Measurements from ENCODE around the gene LUM.
A peak's percentile ranks its signal among the peaks of the same experiment; 100 is the strongest.

LUM gene

GRCh38 chr12:91111366-91112325 lies at the start of gene LUM:
Gene LUM (minus strand): TSS chr12:91111494. CDS start chr12:91108979, 2,515 bp downstream.
- DNase-seq, result peak in 1 of 42 donors; percentile 1
- intact Hi-C loops (cut with DNase I), result no loop called here

DNA sequence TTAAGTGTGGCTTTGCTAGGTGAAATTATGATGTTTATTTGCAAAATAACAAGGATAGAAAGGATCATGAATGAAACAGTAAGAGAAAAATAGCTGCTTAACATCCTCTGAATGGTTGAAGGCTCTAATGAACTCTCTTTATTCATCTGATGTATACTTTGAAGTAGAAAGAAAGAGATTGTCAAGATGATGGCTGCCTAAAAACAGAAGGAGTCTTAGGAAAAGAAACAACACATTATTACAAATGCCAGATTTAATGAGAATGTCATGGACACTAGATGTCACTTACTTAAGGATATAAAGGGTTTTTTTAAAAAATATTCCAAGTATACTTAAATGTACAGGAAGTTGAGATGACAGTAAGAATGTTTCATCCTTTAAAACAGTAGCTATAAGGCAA lies 49.7 kb upstream of the LUM start:
- intact Hi-C loops (cut with DNase I), result no loop called here
- no peak for DNase-seq

- DNase-seq, result no peak
- intact Hi-C loops (cut with DNase I), result no loop called here
Measured at GRCh38 chr12:91155990-91156389, 44.7 kb upstream of the LUM start.

- intact Hi-C loops (cut with DNase I), result no loop called here
- DNase-seq, result no peak
Measured at GRCh38 chr12:91154131-91154530, 42.8 kb upstream of the LUM start.

GRCh38 chr12:91144053-91144452 lies 32.8 kb upstream of the LUM start:
- no peak for DNase-seq
- intact Hi-C loops (cut with DNase I), result no loop called here

- no peak for DNase-seq
- intact Hi-C loops (cut with DNase I), result no loop called here
Measured at GRCh38 chr12:91143206-91143605, 31.9 kb upstream of the LUM start.

- intact Hi-C loops (cut with DNase I), result no loop called here
- no peak for DNase-seq
Measured at GRCh38 chr12:91142221-91142631, 30.9 kb upstream of the LUM start.

DNA sequence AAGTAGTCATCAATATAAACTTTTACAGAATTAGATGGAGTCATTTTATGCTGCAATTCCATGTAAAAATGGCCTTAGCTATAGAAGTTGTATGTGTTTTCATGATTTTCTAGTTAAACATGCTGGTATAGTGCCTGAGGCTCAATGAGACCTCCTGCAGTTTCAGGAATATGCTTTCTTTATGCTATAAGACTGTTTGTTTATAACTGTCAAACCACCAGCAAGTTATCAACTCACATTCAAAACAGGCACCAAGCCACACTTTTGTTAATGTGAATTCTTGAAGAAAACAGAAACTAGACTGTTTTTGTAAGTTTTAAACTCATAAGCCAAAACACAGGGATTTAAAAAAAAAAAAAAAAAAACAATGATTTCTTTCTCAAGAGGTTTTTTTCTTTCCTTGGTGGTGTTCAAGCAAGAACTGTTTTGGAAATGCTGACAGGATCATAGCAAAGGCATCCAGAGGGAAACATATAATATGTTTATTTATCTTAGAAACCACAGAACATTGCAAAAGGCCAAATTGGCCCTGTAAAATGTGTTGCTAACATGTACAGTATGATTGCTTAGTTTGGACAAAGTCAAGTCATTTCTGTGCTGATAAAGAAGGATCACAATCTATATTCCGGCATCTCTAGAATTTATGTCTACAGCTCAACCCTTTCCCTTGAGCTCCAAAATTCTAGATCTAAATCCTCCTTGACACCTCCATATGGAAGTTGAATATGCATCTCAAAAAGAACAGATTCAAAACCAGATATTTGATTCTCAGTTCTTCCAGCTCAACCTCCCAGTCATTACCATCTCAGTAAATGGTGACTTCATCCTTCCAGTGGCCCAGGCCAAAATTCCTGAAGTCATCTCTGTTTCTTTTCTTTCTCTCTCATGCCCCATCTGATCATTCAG lies 29.0 kb upstream of the LUM start:
- intact Hi-C loops (cut with DNase I), result no loop called here
- DNase-seq, result no peak

DNA sequence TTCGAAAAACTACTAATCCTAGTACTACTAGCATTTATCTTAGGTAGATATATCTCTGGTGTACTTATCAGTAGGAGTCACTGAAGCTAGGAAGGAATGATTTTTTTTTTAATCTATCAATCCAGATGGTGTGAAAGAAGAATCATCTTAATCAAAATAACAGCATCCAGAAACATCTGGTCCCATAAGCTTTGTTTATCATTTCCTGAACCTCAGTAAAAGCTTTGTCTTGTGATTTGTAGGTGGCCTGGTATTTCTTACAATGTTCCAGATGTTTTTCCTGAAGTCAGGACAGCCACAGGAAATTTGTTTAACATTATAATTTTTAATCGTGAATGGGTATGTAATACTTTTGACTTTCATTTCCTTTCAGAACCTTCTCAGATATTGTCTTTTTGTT lies 28.0 kb upstream of the LUM start:
- intact Hi-C loops (cut with DNase I), result no loop called here
- DNase-seq, result no peak

- intact Hi-C loops (cut with DNase I), result no loop called here
- DNase-seq, result no peak
Measured at GRCh38 chr12:91138337-91138920, 27.1 kb upstream of the LUM start.

DNA sequence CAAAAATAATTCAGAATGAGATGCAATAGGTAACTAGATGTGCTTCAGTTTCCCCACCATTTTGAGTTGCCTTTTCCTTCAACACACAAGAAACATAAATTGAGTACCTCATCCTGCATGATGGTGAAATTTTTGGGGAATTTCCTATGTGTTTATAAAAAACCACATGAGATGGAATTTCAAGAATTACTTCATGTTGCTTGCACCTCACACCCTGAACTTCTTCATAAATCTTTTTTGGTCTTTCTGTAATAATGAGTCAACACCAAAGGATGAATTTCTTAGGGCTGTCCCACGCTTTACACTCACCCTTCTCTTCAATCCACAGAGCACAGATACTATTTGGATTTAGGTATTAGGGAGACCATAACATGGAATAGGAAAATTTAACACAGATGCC lies 22.6 kb upstream of the LUM start:
- DNase-seq, result no peak
- intact Hi-C loops (cut with DNase I), result no loop called here

DNA sequence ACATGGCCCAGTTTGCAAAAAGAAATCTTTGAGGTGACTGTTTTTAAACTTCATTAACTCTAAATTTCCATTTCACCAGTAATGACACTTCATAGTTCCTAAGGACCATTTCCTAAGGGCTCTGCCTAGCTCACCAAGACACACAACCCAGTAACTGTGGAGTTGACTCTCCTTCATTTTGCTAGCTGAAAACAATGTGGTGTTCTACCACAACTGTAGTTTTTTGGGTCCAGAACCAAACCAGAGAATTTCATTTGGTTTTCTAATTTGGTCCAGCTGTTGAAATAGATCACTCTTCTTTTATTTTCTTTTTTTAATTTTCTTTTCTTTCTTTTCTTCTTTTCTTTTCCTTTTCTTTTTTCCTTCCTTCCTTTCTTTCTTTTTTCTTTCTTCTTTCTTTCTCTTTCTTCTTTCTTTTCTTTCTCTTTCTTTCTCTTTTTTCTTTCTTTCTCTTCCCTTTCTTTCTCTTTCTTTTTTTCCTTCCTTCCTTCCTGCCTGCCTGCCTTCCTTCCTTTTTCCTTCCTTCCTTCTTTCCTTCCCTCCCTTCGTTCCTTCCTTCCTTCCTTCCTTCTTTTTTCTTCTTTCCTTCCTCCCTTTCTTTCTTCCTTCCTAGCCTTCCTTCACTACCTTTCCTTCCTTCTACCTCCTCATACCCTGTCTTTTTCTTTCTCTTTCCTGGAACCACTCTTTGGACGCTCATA lies 18.5 kb upstream of the LUM start:
- intact Hi-C loops (cut with DNase I), result no loop called here
- DNase-seq, result no peak

DNA sequence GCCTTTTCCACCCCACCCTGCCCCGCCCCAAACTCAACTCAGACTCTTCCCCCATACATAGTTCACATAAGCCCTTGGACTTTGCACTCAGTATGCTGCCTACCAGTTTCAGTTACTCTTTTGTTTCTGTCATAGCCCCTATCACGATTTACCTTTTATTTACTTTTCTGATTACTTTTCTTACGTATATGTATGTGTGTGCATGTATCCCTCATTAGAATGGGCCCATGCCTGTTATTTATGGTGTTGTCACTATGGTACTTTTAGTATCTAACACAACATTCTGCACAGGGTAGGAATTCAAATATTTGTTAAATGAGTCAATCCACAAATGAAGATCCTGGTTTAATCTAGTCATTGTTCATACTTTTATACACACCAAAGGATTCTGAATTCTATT lies 16.5 kb upstream of the LUM start:
- no peak for DNase-seq
- intact Hi-C loops (cut with DNase I), result no loop called here

DNA sequence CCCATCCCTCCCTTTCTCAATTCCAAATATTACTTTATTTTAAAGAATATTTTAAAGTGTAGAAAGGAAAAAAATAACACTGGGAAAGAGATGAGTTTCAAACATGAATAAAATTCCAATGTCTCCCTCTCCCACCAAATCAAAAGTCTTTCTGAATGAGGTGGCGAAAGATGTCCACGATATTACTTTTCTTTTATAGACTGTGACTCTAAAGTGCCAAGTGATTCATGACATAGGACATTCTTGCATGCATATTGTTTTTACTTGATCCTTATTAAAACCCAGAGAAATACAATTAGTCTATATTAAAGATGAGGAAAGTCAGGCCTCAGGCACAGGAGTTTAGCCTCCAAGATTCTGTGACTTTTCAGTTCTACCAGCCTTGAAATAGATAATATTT lies 16.0 kb upstream of the LUM start:
- intact Hi-C loops (cut with DNase I), result no loop called here
- DNase-seq, result no peak

DNA sequence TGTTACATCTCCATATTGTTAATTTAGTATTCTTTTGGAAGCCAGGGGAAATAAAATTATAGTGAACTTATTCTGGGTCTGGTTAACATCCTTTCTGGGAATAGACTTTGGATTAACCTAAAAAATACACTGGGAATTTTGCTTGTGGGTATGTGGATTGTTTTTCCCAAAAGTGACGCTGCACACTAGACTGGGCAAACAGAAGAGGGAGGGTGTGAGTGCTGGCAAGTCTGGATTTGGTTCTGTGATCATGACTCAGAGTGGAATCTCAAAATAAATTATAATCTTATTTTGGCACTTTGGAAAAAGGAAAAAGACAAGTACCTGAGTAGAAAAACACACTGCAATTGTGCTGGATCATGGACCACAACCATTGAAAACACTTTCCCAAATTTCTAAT lies 15.2 kb upstream of the LUM start:
- intact Hi-C loops (cut with DNase I), result no loop called here
- DNase-seq, result no peak

GRCh38 chr12:91123236-91123916 lies 12.1 kb upstream of the LUM start:
- intact Hi-C loops (cut with DNase I), result no loop called here
- no peak for DNase-seq

DNA sequence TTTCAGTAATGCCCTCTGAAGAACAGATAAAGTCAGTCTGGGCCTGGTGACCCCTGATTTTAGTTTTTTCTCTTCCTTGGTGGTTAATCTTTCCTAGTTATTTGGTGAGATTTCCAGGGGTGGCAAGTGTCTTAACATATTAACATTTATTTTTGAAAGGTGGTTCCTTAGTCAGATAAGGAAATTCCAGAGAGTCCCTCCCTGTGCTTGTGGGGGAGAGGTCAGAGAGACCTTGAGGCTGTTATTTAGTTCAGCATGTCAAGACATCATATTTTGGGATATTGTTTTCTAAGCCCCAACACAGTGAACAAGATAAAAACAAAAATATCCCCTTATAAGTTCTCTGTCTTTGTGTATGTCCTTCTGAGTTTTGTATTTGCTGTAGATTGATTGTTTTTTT lies 9.5 kb upstream of the LUM start:
- no peak for DNase-seq

GRCh38 chr12:91119089-91119488 lies 7.8 kb upstream of the LUM start:
- intact Hi-C loops (cut with DNase I), result no loop called here
- no peak for DNase-seq

More for the DNA sequence above, 9.5 kb upstream of the LUM start:
- intact Hi-C loops (cut with DNase I), result no loop called here

GRCh38 chr12:91113621-91114020 lies 2.3 kb upstream of the LUM start:
- DNase-seq, result no peak
- intact Hi-C loops (cut with DNase I), result no loop called here

All from head of caudate nucleus (tissue), 42 donors.